GM21447 (cell line): ENCODE measurements around the gene CDRT4.
"Not testable (repeated sequence)": the region's sequence is repeated elsewhere in the genome, so short reads cannot be mapped to it uniquely, and the experiment has no call there.

Experiments used
- ATAC-seq: cut with Tn5 transposase; IDR thresholded peaks from one replicate; pipeline ENCODE4 v1.9.1; 2021; ENCODE audit not compliant: unreplicated experiment

CDRT4 gene

GRCh38 chr17:15467592-15467991, at the start of gene CDRT4:
TSS of gene CDRT4 (minus strand) at chr17:15467621. CDS start at chr17:15440238, 27,383 bp downstream.
- no peak for ATAC-seq

- ATAC-seq = no peak
These were observed 48.7 kb upstream of the CDRT4 start for GRCh38 chr17:15516150-15516549.

GRCh38 chr17:15514469-15514868, 47.0 kb upstream of the CDRT4 start:
- ATAC-seq = no peak

GRCh38 chr17:15513856-15514459, 46.5 kb upstream of the CDRT4 start:
- no peak for ATAC-seq

GRCh38 chr17:15513058-15513791, 45.8 kb upstream of the CDRT4 start:
- ATAC-seq = no peak

- ATAC-seq = no peak
These were observed 44.8 kb upstream of the CDRT4 start for GRCh38 chr17:15512071-15512709.

- ATAC-seq = no peak
These were observed 43.7 kb upstream of the CDRT4 start for GRCh38 chr17:15511142-15511541.

GRCh38 chr17:15510361-15510760, 42.9 kb upstream of the CDRT4 start:
- no peak for ATAC-seq

- no peak for ATAC-seq
These were observed 41.7 kb upstream of the CDRT4 start for GRCh38 chr17:15509095-15509494.

GRCh38 chr17:15508466-15508865, 41.0 kb upstream of the CDRT4 start:
- no peak for ATAC-seq

- no peak for ATAC-seq
These were observed 40.5 kb upstream of the CDRT4 start for GRCh38 chr17:15507896-15508295.

GRCh38 chr17:15507001-15507400, 39.6 kb upstream of the CDRT4 start:
- no peak for ATAC-seq

- ATAC-seq = not testable (repeated sequence)
These were observed 38.3 kb upstream of the CDRT4 start for GRCh38 chr17:15505708-15506107.

GRCh38 chr17:15503731-15504130, 36.3 kb upstream of the CDRT4 start:
- ATAC-seq = no peak

GRCh38 chr17:15502369-15503112, 35.1 kb upstream of the CDRT4 start:
- peak; percentile 73 for ATAC-seq

GRCh38 chr17:15501793-15502192, 34.4 kb upstream of the CDRT4 start:
- no peak for ATAC-seq

- no peak for ATAC-seq
These were observed 33.9 kb upstream of the CDRT4 start for GRCh38 chr17:15501282-15501681.

- ATAC-seq = no peak
These were observed 30.7 kb upstream of the CDRT4 start for GRCh38 chr17:15498107-15498506.

- ATAC-seq = no peak
These were observed 29.6 kb upstream of the CDRT4 start for GRCh38 chr17:15496735-15497670.

- no peak for ATAC-seq
These were observed 27.4 kb upstream of the CDRT4 start for GRCh38 chr17:15494821-15495220.

GRCh38 chr17:15493693-15494035, 26.2 kb upstream of the CDRT4 start:
- ATAC-seq = no peak
